ENCODE results near the gene KAT7. TPM values are rescaled to one million over a fixed set of nuclear protein-coding genes. Genes with fewer than 3 reads are reported as not detected.

KAT7 gene
- total RNA-seq, 1 experiment from 2014 or later, result 79.5 TPM

- TF ChIP-seq SP1 (IDR thresholded peaks at IDR 0.05; ENCODE audit: low read depth) (no peak), ELF1 (IDR thresholded peaks at IDR 0.05; ENCODE audit: borderline replicate concordance, low read depth) (no peak), ATF3 (IDR thresholded peaks at IDR 0.05) (no peak), RAD21 (IDR thresholded peaks at IDR 0.05; ENCODE audit: low read depth) (peak; percentile 99), REST (IDR thresholded peaks at IDR 0.05; ENCODE audit: low read depth) (no peak), EZH2phosphoT487 (IDR thresholded peaks at IDR 0.05; ENCODE audit: borderline replicate concordance) (no peak), ZFX (IDR thresholded peaks at IDR 0.05) (no peak), TCF7L2 (IDR thresholded peaks at IDR 0.05; ENCODE audit: borderline replicate concordance, extremely low read depth, insufficient read depth, insufficient read length) (peak; percentile 29), EGR1 (IDR thresholded peaks at IDR 0.05; ENCODE audit: low read depth) (no peak), JUND (IDR thresholded peaks at IDR 0.05) (no peak), POLR2AphosphoS5 (IDR thresholded peaks at IDR 0.05; ENCODE audit: low read depth, low read length) (no peak), FOSL1 (IDR thresholded peaks at IDR 0.05; ENCODE audit: low read depth) (no peak)
These were observed 92.0 kb downstream of the KAT7 start (continued) for GRCh38 chr17:49880291-49881053.

Measured in HCT116 (cell line).